Activated CD4-positive, alpha-beta T cell treated with anti-CD3 and anti-CD28 coated beads, Interleukin-2, amount 50 U/mL, for 16 hours (primary cell): ENCODE measurements around the gene SPATA20.

Source experiments
- DNase-seq: peaks from one replicate; pipeline ENCODE4 v3.0.0-alpha.2; 2020

The SPATA20 gene

DNA sequence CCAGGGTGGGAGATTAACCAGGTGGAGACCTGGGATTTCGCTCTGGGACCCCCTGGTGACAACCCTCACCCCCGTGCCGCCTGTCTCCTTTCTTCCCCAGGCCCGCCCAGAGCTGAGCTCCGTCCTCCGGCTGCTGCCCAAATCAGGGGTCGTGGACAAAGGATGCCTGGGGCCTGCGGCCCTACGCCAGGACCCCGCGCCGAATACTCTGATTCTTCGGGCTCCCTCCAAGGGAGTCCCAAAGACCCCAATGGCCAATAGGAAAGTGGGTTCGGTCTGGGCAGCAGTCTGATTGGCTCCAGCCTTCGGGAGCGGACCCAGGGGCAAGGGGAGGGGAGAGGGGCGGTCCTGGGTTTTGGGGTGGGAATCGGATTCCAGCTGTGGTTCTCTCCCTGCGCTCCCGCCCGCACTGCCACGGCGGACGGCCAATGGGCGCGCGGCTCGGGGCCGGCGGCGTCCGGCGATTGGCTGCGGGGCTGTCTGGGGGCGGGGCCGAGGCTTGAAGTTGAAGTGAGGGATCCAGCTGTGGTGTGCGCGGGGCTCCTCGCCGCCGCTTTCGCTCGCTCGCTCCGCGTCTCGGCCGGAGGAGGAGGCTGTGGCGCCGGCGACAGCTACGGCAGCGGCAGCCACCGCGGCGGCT is 13.3 kb downstream of the SPATA20 start, which contains the start of gene CACNA1G:
Gene CACNA1G, plus strand, starts transcription at position 531 of the 640 bp plus-strand sequence. CDS start 745 bp downstream, outside the sequence.
- DNase-seq = peak; percentile 87

DNA sequence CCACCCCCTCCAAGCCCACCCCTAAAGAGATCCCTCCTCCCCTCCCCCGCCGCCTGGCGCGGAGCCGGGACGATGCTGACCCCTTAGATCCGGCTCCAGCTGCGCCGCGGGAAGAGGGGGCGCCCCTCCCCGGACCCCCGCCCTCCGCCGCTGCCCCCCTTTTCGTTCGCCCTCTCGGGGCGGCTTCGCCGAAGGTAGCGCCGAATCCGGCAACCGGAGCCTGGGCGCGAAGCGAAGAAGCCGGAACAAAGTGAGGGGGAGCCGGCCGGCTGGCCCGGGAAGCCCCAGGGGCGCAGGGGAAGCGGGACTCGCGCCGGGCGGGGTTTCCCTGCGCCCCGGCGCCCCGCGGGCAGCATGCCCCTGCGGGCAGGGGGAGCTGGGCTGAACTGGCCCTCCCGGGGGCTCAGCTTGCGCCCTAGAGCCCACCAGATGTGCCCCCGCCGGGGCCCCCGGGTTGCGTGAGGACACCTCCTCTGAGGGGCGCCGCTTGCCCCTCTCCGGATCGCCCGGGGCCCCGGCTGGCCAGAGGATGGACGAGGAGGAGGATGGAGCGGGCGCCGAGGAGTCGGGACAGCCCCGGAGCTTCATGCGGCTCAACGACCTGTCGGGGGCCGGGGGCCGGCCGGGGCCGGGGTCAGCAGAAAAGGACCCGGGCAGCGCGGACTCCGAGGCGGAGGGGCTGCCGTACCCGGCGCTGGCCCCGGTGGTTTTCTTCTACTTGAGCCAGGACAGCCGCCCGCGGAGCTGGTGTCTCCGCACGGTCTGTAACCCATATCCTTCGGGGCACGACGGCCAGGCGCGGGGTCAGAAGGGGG is 14.2 kb downstream of the SPATA20 start:
- no peak for DNase-seq

GRCh38 chr17:50561746-50562141 is 14.8 kb downstream of the SPATA20 start:
- DNase-seq = no peak

- DNase-seq = no peak
These were observed 15.5 kb downstream of the SPATA20 start for GRCh38 chr17:50562242-50563091.

GRCh38 chr17:50563092-50563511 is 16.1 kb downstream of the SPATA20 start:
- DNase-seq = no peak

GRCh38 chr17:50564916-50565315 is 17.9 kb downstream of the SPATA20 start:
- DNase-seq = no peak

DNA sequence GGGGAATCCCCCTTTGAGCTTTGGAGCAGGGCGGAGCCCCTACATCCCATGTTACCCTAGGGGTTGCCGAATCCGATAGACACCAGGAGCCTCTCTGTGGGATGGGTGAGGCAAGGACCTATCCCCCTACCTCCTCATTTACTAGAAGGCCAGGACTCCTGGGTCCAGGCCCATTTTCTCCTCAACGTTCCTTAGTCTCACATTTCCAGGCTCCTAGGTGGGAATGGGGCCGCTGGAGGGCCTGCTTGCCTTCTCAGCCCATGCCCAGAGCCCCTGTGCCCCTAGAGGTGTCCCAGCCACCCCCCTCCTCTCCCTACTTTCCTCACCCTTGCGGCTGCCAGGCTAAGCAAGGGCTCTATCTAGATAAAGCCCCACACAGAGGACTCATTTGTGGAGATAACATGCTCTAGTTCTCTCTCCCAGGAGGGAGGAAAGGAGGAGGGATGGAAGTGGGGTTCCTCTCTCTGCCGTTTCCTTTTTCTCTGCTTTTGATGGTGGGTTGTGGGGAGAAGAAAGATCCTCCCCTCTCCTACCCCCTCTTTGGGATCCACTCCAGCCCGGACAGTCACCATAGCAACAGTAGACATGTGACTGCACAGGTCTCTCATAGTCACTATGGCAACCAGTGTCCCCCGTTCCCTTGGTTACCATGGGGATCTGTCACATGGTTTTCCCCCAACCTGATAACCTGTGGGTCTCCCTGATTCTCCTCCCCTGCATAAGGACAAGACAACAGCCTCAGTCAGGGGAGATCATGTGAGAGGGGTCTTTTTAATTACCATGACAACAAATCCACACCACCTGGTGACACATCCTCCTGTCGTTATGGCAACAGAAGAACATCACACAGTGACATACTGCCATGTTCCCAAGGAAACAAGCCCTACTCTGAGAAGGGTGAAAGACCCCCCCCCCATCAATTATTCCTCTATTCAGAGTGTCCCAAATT is 18.7 kb downstream of the SPATA20 start:
- no peak for DNase-seq

DNA sequence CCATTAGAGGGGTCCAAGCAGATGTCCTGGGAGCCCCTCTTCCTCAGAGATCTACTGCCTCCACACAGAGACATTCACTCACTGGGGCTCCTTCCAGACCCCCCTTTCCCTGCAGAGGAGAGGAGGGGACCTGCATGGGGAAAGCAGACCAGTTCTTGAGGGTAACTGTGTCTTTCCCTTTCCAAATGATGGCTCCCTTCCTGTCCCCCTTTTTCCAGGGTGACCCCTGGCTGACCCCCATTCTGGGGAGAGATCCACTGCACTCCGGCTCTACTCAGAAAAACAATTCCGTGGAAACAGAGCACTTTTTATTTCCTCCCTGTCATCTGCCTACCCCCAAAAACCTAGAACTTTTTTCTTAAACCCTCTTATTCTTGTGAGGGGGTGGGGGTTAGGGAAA is 19.9 kb downstream of the SPATA20 start:
- no peak for DNase-seq

- no peak for DNase-seq
These were observed 21.7 kb downstream of the SPATA20 start for GRCh38 chr17:50568659-50569058.

- DNase-seq = no peak
These were observed 22.6 kb downstream of the SPATA20 start for GRCh38 chr17:50569592-50569991.

DNA sequence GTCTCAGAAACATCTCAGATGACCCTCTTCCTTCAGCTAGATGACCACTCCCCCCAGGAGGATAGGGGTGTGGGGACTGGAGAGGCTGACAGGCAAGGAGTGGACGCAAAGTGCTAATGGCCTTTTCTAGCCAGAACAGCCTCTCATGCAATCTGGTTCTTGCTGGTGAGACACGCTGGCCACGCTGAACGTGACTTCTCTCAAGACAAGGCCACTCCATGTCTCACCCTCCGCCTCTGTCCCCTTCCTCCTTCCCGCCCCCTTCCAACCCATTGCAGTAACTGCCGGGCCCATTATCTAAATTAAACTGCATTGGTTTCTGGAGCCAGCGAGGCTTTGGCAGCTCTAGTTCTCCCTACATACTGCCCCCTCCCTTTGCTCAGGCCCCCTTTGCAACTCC is 23.1 kb downstream of the SPATA20 start:
- no peak for DNase-seq

GRCh38 chr17:50570528-50570927 is 23.6 kb downstream of the SPATA20 start:
- no peak for DNase-seq

DNA sequence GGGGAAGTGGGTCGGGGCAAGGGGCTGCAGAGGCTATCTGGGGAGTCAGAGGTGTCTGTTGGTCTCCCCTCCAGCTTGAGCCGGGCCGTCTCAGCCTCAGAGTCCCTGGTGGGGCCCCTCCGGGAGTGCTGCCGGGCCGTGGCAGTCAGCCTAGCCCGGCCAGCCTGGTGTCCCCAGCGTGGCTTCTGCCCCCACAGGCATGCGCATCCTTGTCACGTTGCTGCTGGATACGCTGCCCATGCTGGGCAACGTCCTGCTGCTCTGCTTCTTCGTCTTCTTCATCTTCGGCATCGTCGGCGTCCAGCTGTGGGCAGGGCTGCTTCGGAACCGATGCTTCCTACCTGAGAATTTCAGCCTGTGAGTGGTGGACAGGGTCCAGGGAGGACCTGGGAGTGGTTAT is 24.7 kb downstream of the SPATA20 start:
- no peak for DNase-seq

DNA sequence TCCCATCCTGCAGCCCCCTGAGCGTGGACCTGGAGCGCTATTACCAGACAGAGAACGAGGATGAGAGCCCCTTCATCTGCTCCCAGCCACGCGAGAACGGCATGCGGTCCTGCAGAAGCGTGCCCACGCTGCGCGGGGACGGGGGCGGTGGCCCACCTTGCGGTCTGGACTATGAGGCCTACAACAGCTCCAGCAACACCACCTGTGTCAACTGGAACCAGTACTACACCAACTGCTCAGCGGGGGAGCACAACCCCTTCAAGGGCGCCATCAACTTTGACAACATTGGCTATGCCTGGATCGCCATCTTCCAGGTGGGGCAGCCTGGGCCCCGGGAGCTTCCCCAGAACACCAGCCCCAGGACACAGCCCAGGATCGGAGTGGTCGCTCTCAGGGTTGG is 25.6 kb downstream of the SPATA20 start:
- DNase-seq = no peak

DNA sequence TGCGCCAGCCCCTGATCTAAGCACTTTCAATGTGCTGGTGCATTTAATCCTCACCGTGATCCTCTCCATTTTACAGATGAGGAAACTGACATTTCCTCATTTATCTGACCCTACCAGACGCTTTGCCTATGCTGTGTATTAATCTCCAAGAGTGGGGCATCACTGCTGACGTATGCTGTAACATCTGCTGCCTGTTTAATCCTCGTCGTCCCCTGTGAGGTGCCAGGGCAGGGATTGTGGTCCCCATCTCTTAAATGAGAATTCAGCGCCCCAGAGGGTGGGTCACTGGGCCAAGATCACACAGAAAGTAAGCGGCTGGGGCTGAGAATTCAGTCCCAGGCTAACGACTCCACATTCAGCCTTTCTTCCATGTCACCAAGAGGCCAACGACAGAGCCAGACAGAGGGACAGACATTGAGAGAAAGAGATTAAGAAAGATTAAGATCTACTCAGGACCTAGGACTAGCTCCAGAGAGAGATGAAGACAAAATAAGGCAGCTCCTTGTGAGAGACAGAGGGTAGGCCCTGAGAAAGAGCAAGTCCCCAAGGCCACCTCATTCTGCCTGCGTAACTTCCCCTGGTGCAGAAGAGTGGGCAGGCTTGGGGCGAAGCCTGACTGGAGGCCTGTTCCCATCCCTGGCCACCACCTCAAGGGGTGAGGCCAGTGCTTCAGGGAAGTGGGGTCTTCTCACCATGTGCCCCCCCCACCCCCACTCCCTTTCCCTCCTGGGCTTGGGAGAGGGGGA is 27.1 kb downstream of the SPATA20 start:
- no peak for DNase-seq

DNA sequence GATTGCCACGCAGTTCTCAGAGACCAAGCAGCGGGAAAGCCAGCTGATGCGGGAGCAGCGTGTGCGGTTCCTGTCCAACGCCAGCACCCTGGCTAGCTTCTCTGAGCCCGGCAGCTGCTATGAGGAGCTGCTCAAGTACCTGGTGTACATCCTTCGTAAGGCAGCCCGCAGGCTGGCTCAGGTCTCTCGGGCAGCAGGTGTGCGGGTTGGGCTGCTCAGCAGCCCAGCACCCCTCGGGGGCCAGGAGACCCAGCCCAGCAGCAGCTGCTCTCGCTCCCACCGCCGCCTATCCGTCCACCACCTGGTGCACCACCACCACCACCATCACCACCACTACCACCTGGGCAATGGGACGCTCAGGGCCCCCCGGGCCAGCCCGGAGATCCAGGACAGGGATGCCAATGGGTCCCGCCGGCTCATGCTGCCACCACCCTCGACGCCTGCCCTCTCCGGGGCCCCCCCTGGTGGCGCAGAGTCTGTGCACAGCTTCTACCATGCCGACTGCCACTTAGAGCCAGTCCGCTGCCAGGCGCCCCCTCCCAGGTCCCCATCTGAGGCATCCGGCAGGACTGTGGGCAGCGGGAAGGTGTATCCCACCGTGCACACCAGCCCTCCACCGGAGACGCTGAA is 28.7 kb downstream of the SPATA20 start:
- DNase-seq = no peak

- no peak for DNase-seq
These were observed 29.9 kb downstream of the SPATA20 start for GRCh38 chr17:50576864-50577263.

GRCh38 chr17:50577451-50577954 is 30.5 kb downstream of the SPATA20 start:
- DNase-seq = no peak

DNA sequence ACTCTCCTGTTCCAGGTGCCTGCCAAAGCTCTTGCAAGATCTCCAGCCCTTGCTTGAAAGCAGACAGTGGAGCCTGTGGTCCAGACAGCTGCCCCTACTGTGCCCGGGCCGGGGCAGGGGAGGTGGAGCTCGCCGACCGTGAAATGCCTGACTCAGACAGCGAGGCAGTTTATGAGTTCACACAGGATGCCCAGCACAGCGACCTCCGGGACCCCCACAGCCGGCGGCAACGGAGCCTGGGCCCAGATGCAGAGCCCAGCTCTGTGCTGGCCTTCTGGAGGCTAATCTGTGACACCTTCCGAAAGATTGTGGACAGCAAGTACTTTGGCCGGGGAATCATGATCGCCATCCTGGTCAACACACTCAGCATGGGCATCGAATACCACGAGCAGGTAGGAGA is 31.2 kb downstream of the SPATA20 start:
- no peak for DNase-seq

- no peak for DNase-seq
These were observed 32.4 kb downstream of the SPATA20 start for GRCh38 chr17:50579399-50579798.

GRCh38 chr17:50580646-50581045 is 33.7 kb downstream of the SPATA20 start:
- DNase-seq = no peak
